Osteoblast (primary cell): Measurements from ENCODE around the gene CEP70. TPM values are rescaled to one million over a fixed set of nuclear protein-coding genes. Genes with fewer than 3 reads are reported as not detected.

Experiments
- DNase-seq: peaks from one replicate; pipeline ENCODE4 v3.0.0; 2011; ENCODE audit warnings: low spot score, mixed read lengths; ENCODE audit not compliant: insufficient read length; ENCODE audit errors: missing footprints
- H2AFZ ChIP-seq: 2 replicates; pipeline ENCODE4 v1.6.0; 2011; ENCODE audit warnings: mild to moderate bottlenecking, low read length
- H3K27ac ChIP-seq: 2 replicates; pipeline ENCODE4 v1.5.1; 2011; ENCODE audit warnings: mild to moderate bottlenecking, low read depth, low read length, moderate library complexity
- H3K27me3 ChIP-seq: 2 replicates; pipeline ENCODE4 v1.6.0; 2012; ENCODE audit warnings: mild to moderate bottlenecking, control low read depth, inconsistent platforms, low read length, moderate library complexity; ENCODE audit not compliant: insufficient read depth
- H3K36me3 ChIP-seq: 2 replicates; pipeline ENCODE4 v1.5.1; 2011; ENCODE audit warnings: mild to moderate bottlenecking, low read length, control low read depth, moderate library complexity; ENCODE audit not compliant: insufficient read depth
- H3K4me1 ChIP-seq: 2 replicates; pipeline ENCODE4 v1.5.1; 2011; ENCODE audit warnings: mild to moderate bottlenecking, low read length, control low read depth, moderate library complexity; ENCODE audit not compliant: insufficient read depth
- H3K4me2 ChIP-seq: 2 replicates; pipeline ENCODE4 v1.6.0; 2011; ENCODE audit warnings: mild to moderate bottlenecking, low read length; ENCODE audit not compliant: insufficient read depth
- H3K4me3 ChIP-seq: fragments of 200-600 bp; sonication (generic); 3 replicates; pipeline ENCODE4 v1.5.1; 2012; ENCODE audit warnings: mild to moderate bottlenecking, low read length, inconsistent platforms; ENCODE audit not compliant: insufficient read depth
- H3K79me2 ChIP-seq: 2 replicates; pipeline ENCODE4 v1.6.0; 2012; ENCODE audit warnings: mild to moderate bottlenecking, low read length, control low read depth, inconsistent platforms; ENCODE audit not compliant: insufficient read depth
- H3K9me3 ChIP-seq: 2 replicates; pipeline ENCODE4 v1.5.1; 2011; ENCODE audit warnings: low read depth, low read length, control low read depth
- H4K20me1 ChIP-seq: 2 replicates; pipeline ENCODE4 v1.6.0; 2012; ENCODE audit warnings: mild to moderate bottlenecking, low read length, control low read depth; ENCODE audit not compliant: insufficient read depth
- total RNA-seq: library from RNA; depleted of rRNA; stranded (reverse); fragments of >200 nt; gene quantifications from 2 replicates; pipeline ENCODE4 v1.2.3, GENCODE V29; 2012
- TF ChIP-seq, protein P1 (sequence below): IDR thresholded peaks from 2 replicates; pipeline ENCODE4 v1.5.1; 2011; ENCODE audit warnings: mild to moderate bottlenecking, low read depth, low read length, moderate library complexity; ENCODE audit errors: extremely low read depth

Gene CEP70
- total RNA-seq, 1 donor, result 51.0 TPM

DNA sequence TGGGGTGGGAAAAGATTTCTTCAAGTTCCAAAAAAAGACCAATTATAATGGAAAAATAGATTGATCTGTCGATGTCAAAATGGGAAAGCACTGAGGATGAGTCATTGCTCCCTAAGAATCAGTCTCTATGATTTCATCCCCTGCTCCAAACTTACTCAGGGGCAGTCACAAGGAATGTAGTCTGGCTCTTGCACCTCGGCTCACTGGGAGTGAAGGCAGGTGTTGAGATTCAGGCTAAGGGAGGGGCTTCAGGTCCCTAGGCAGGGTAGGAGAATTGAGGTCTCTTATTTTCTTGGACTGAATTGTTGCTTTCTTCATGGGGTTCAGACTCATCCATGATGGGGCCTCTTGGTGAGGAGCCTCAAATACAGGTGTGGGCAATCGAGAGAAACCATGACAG is 145.4 kb downstream of the CEP70 start:
- DNase-seq, result peak; percentile 86
- H3K36me3 ChIP-seq, result no peaks in the 10 kb centered on the region
- no peak overlapping the region for H3K4me2 ChIP-seq
- no peaks in the 10 kb centered on the region for H3K27me3 ChIP-seq
- H3K9me3 ChIP-seq, result no peaks in the 10 kb centered on the region
- no peak overlapping the region for H2AFZ ChIP-seq
- H3K4me3 ChIP-seq, result no peak overlapping the region
- H3K79me2 ChIP-seq, result no peaks in the 10 kb centered on the region
- TF ChIP-seq, protein P1, sequence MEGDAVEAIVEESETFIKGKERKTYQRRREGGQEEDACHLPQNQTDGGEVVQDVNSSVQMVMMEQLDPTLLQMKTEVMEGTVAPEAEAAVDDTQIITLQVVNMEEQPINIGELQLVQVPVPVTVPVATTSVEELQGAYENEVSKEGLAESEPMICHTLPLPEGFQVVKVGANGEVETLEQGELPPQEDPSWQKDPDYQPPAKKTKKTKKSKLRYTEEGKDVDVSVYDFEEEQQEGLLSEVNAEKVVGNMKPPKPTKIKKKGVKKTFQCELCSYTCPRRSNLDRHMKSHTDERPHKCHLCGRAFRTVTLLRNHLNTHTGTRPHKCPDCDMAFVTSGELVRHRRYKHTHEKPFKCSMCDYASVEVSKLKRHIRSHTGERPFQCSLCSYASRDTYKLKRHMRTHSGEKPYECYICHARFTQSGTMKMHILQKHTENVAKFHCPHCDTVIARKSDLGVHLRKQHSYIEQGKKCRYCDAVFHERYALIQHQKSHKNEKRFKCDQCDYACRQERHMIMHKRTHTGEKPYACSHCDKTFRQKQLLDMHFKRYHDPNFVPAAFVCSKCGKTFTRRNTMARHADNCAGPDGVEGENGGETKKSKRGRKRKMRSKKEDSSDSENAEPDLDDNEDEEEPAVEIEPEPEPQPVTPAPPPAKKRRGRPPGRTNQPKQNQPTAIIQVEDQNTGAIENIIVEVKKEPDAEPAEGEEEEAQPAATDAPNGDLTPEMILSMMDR, result no peak
- no peak overlapping the region for H3K27ac ChIP-seq
- no peaks in the 10 kb centered on the region for H4K20me1 ChIP-seq
- H3K4me1 ChIP-seq, result no peaks in the 10 kb centered on the region

DNA sequence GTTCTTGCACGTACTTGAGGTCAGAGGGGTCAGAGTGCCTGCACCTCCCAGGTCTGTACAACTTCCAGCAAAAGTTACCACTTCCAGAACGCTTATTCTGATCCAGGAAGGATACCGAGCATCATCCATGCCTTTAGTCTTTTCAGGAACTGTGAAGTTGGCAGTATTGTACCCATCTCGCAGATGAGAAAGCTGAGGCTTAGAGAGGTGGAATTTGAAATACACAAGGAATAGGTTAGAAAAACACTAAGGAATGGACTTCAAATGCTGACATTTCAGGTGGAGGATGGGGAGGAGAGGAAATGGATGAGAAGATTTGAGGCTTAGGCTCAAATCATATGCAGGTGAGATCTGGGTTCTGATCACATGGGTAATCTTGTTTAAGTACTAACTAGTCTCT is 148.4 kb downstream of the CEP70 start:
- TF ChIP-seq, protein P1, result no peak
- Histone ChIP-seq H3K4me1 (peaks cover 21% of the 10 kb centered on the region), H3K4me3 (no peak overlapping the region), H3K27me3 (no peaks in the 10 kb centered on the region), H3K79me2 (no peaks in the 10 kb centered on the region), H4K20me1 (no peaks in the 10 kb centered on the region), H3K36me3 (no peaks in the 10 kb centered on the region), H3K4me2 (no peak overlapping the region), H3K9me3 (no peaks in the 10 kb centered on the region), H3K27ac (no peak overlapping the region), H2AFZ (no peak overlapping the region)
- DNase-seq, result no peak

DNA sequence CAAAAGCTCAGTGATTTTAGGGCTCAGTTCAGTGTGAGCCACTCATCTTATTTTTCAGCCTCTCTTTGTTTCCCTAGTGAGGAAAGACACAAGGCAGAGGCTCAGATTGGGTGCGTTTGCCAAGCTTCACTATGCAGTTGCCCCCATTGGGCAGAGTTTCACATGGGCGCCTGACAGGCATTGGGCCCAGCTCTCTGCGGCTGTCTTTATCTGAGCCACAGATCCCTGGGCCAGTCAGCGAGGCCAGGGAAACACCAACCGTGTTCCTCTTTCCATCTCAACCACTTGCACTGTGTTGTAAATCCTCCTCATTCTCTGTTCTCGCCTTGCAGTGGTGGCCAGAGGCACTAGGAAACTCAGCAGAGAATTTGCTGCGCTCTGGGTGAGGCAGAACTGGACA is 148.8 kb downstream of the CEP70 start:
- Histone ChIP-seq H3K36me3 (no peaks in the 10 kb centered on the region), H3K4me1 (peaks cover 25% of the 10 kb centered on the region), H3K27ac (no peak overlapping the region), H3K4me2 (no peak overlapping the region), H2AFZ (no peak overlapping the region), H3K4me3 (no peak overlapping the region), H4K20me1 (no peaks in the 10 kb centered on the region), H3K9me3 (no peaks in the 10 kb centered on the region), H3K79me2 (no peaks in the 10 kb centered on the region), H3K27me3 (no peaks in the 10 kb centered on the region)
- TF ChIP-seq, protein P1, result no peak
- peak; percentile 36 for DNase-seq

Other genes with a start within 250 kb of the CEP70 start
- gene MRAS, start 245.7 kb downstream of the CEP70 start, total RNA-seq, result 80.7 and 81.6 TPM in 2 replicates
- gene ESYT3, start 159.6 kb downstream of the CEP70 start, total RNA-seq, result 0.59 and 0.72 TPM in 2 replicates
- 9.7 and 13.0 TPM in 2 replicates for gene FAIM, start 14.5 kb upstream of the CEP70 start, total RNA-seq
- 14.5 and 16.8 TPM in 2 replicates for gene PIK3CB, start 240.7 kb upstream of the CEP70 start, total RNA-seq